Esophagus muscularis mucosa (tissue), 4 donors: ENCODE results near the gene RPS13. TPM values are rescaled to one million over a fixed set of nuclear protein-coding genes. Genes with fewer than 3 reads are reported as not detected.
"Not testable (repeated sequence)": the region's sequence is repeated elsewhere in the genome, so short reads cannot be mapped to it uniquely, and the experiment has no call there.

Source experiments
- DNase-seq: peaks from one replicate; pipeline ENCODE4 v3.0.0-alpha.2; 2017; ENCODE audit errors: extremely low spot score
- H3K27ac ChIP-seq, 4 donors: fragments of 200-600 bp; sonication (generic); replicated peaks in 1 of 4; 1 replicate in 3 of 4; 2 replicates in 1 of 4; pipeline ENCODE4 v1.5.1; 2016 to 2019; ENCODE audit warnings: mild to moderate bottlenecking in 1 of 4
- H3K27me3 ChIP-seq, 4 donors: fragments of 200-600 bp; sonication (generic); one replicate each; pipeline versions ENCODE4 v1.5.1 to v1.6.0; 2016 to 2019
- H3K36me3 ChIP-seq, 4 donors: fragments of 200-600 bp; sonication (generic); one replicate each; pipeline ENCODE4 v1.5.1; 2016 to 2019
- H3K4me1 ChIP-seq, 4 donors: fragments of 200-600 bp; sonication (generic); one replicate each; pipeline ENCODE4 v1.5.1; 2016 to 2019
- H3K4me3 ChIP-seq, 4 donors: fragments of 200-600 bp; sonication (generic); 1 replicate in 2 of 4; 2 replicates in 2 of 4; pipeline ENCODE4 v1.5.1; 2016 to 2019; ENCODE audit warnings: mild to moderate bottlenecking in 4 of 4, moderate library complexity in 1 of 4
- H3K9me3 ChIP-seq, 4 donors: fragments of 200-600 bp; sonication (generic); 1 replicate in 3 of 4; 2 replicates in 1 of 4; pipeline ENCODE4 v1.5.1; 2016 to 2019
- CTCF ChIP-seq, 3 experiments: fragments of 200-600 bp in 2 of 3; fragments of 450-650 bp in 1 of 3; sonication (generic) in 2 of 3; IDR thresholded peaks; one replicate each; pipeline ENCODE4 v1.5.1; 2017 to 2019; ENCODE audit warnings: antibody characterized with exemption in 3 of 3, mild to moderate bottlenecking in 2 of 3, moderate library complexity in 1 of 3
- EP300 ChIP-seq: sonication (generic); formaldehyde crosslinking; IDR thresholded peaks from one replicate; pipeline ENCODE4 v1.6.1; 2017; ENCODE audit warnings: antibody characterized with exemption
- POLR2A ChIP-seq: fragments of 450-650 bp; IDR thresholded peaks from one replicate; pipeline ENCODE4 v1.6.1; 2017; ENCODE audit warnings: antibody characterized with exemption, moderate library complexity, mild to moderate bottlenecking, low read depth
- POLR2AphosphoS5 ChIP-seq, 2 donors: sonication (generic); formaldehyde crosslinking; IDR thresholded peaks; one replicate each; pipeline ENCODE4 v1.6.1; 2017; ENCODE audit warnings: antibody characterized with exemption in 2 of 2
- WGBS: methylation state at CpG from one replicate; pipeline ENCODE4 v1.1.5; 2018; 5-methylcytosine and 5-hydroxymethylcytosine counted together
- intact Hi-C: fragments of 100-400 bp; cut with DNase I; formaldehyde crosslinking; loops from one replicate; pipeline ENCODE4 v1.15.1; 2023
- total RNA-seq, 4 donors: library from RNA; depleted of rRNA; stranded (reverse); fragments of >200 nt; gene quantifications; one replicate each; pipeline versions ENCODE4 v1.1.0 to v1.2.1, GENCODE V29; 2016

RPS13 gene
- total RNA-seq = 1,000 to 10,000 TPM in 3 of 4 donors, 100 to 1,000 TPM in 1; 828 to 2,253 (median 1,546) TPM

GRCh38 chr11:17077520-17078401 lies at the start of gene RPS13:
TSS of gene RPS13 (minus strand) at chr11:17077667. CDS start at chr11:17077641, 26 bp downstream.
- DNase-seq = peak; percentile 99
- WGBS = 0% methylated on average over 25 of the region's 55 CpGs
- peaks cover 15 to 35% (median 32%) of the 10 kb centered on the region in 4 donors for H3K36me3 ChIP-seq
- no peaks in the 10 kb centered on the region for H3K9me3 ChIP-seq
- H3K27ac ChIP-seq = peak within 1 kb of the TSS; percentile 89 to 93 (median 90)
- H3K4me1 ChIP-seq = peaks cover 29 to 37% (median 32%) of the 10 kb centered on the region in 4 donors
- peak; percentile 96 to 99 for TF ChIP-seq POLR2AphosphoS5 (IDR thresholded peaks at IDR 0.05)
- TF ChIP-seq CTCF (IDR thresholded peaks at IDR 0.05) = no peak
- no peak for TF ChIP-seq EP300
- peak; percentile 65 for TF ChIP-seq POLR2A
- H3K27me3 ChIP-seq = no peaks in the 10 kb centered on the region
- peak within 1 kb of the TSS; percentile 66 to 78 (median 74) for H3K4me3 ChIP-seq
- intact Hi-C loops = loop anchor here (2.0 to 5.0 kb wide), 2 partner anchors 130 to 339 kb away; partner anchors contain the start of genes C11orf58 and PIK3C2A

- intact Hi-C loops = no loop called here
- peaks cover 10 to 65% (median 31%) of the 10 kb centered on the region in 4 donors for H3K36me3 ChIP-seq
- H3K9me3 ChIP-seq = no peaks in the 10 kb centered on the region
- no peaks in the 10 kb centered on the region for H3K27me3 ChIP-seq
- no peaks in the 10 kb centered on the region for H3K4me1 ChIP-seq
- H3K27ac ChIP-seq = no peak overlapping the region
- TF ChIP-seq POLR2AphosphoS5 (IDR thresholded peaks at IDR 0.05) = no peak
- no peak for TF ChIP-seq POLR2A
- no peak for TF ChIP-seq EP300
- TF ChIP-seq CTCF (IDR thresholded peaks at IDR 0.05) = no peak
- no peak for DNase-seq
- no peak overlapping the region for H3K4me3 ChIP-seq
- WGBS = 96% methylated on average over 2 of the region's 2 CpGs
These were observed 44.5 kb upstream of the RPS13 start for GRCh38 chr11:17121981-17122380.

DNA sequence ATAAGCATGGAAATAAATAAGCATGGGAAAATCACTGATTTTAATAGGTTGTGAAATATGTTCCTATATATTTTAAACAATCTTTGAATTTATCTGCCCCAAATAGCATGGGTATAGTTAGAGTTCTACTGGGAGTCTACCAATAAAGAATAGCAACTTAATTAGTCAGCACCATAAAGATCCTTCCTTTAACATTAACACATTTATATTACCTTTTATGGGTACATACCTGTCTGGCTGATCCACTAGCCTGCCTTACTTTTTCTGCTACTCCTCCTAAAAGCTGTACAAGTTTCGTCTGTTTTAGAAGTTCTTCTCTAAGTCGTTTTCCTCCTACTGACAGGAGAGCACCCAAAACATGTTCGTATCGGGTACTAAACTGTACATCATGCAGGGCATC lies 39.8 kb upstream of the RPS13 start:
- DNase-seq = no peak
- Histone ChIP-seq H3K4me1 (no peaks in the 10 kb centered on the region), H3K4me3 (no peak overlapping the region), H3K36me3 (peaks cover 26 to 83% (median 56%) of the 10 kb centered on the region in 4 donors), H3K27ac (no peak overlapping the region), H3K27me3 (no peaks in the 10 kb centered on the region), H3K9me3 (no peaks in the 10 kb centered on the region)
- TF ChIP-seq POLR2AphosphoS5 (IDR thresholded peaks at IDR 0.05) (no peak), CTCF (IDR thresholded peaks at IDR 0.05) (no peak), EP300 (no peak), POLR2A (no peak)
- intact Hi-C loops = no loop called here
- WGBS = 96% methylated on average over 4 of the region's 4 CpGs

GRCh38 chr11:17116117-17116516 lies 38.6 kb upstream of the RPS13 start:
- H3K4me1 ChIP-seq = no peaks in the 10 kb centered on the region
- DNase-seq = no peak
- H3K9me3 ChIP-seq = no peaks in the 10 kb centered on the region
- intact Hi-C loops = no loop called here
- peaks cover 32 to 81% (median 60%) of the 10 kb centered on the region in 4 donors for H3K36me3 ChIP-seq
- TF ChIP-seq POLR2A (no peak), POLR2AphosphoS5 (IDR thresholded peaks at IDR 0.05) (no peak), EP300 (no peak), CTCF (IDR thresholded peaks at IDR 0.05) (no peak)
- no peak overlapping the region for H3K27ac ChIP-seq
- WGBS = 67% methylated on average over 1 of the region's 1 CpG
- no peak overlapping the region for H3K4me3 ChIP-seq
- no peaks in the 10 kb centered on the region for H3K27me3 ChIP-seq

GRCh38 chr11:17107745-17108144 lies 30.3 kb upstream of the RPS13 start:
- H3K9me3 ChIP-seq, DNase-seq, H3K27ac ChIP-seq, H3K4me1 ChIP-seq, H3K4me3 ChIP-seq, H3K27me3 ChIP-seq, intact Hi-C loops: not testable (repeated sequence)
- peaks cover 53 to 97% (median 80%) of the 10 kb centered on the region in 4 donors for H3K36me3 ChIP-seq
- WGBS = 91% methylated on average over 6 of the region's 6 CpGs

- H3K27ac ChIP-seq, H3K9me3 ChIP-seq, H3K4me1 ChIP-seq, H3K4me3 ChIP-seq, DNase-seq, intact Hi-C loops, H3K27me3 ChIP-seq: not testable (repeated sequence)
- H3K36me3 ChIP-seq = peaks cover 56 to 99% (median 78%) of the 10 kb centered on the region in 4 donors
- 91% methylated on average over 9 of the region's 9 CpGs for WGBS
These were observed 28.1 kb upstream of the RPS13 start for GRCh38 chr11:17105404-17106040.
